WTC11 (cell line): ENCODE results near the gene CAPN15. TPM values are rescaled to one million over a fixed set of nuclear protein-coding genes. Genes with fewer than 3 reads are reported as not detected.

ENCODE experiments used
- ATAC-seq: fragments of 200-7000 bp; cut with Tn5 transposase; 2 replicates; pipeline ENCODE4 v1.10.0; 2021; ENCODE audit warnings: mild to moderate bottlenecking, moderate library complexity
- CTCF ChIA-PET: fragments of 300-600 bp; sonication (Branson Sonifier 250); formaldehyde crosslinking; loops from one replicate; lab custom pipeline; 2021; ENCODE audit warnings: antibody characterized with exemption; lab: Charles Lee
- POLR2A ChIA-PET: fragments of 350-600 bp; sonication (Branson Sonifier 250); formaldehyde crosslinking; loops from one replicate; lab custom pipeline; 2021; ENCODE audit warnings: antibody characterized with exemption; lab: Charles Lee
- DNase-seq: peaks from one replicate; pipeline ENCODE4 v3.0.0; 2021; ENCODE audit warnings: low spot score
- H3K27ac Mint-ChIP-seq: 2 replicates; pipeline ENCODE4 v1.8.0; 2021; ENCODE audit warnings: mixed read lengths
- H3K27me3 Mint-ChIP-seq: 2 replicates; pipeline ENCODE4 v1.8.0; 2021; ENCODE audit warnings: low read depth, mild to moderate bottlenecking, moderate library complexity, mixed read lengths
- H3K36me3 Mint-ChIP-seq: 2 replicates; pipeline ENCODE4 v1.8.0; 2021; ENCODE audit warnings: mixed read lengths
- H3K4me1 Mint-ChIP-seq: 2 replicates; pipeline ENCODE4 v1.8.0; 2022; ENCODE audit warnings: mixed read lengths
- H3K4me3 Mint-ChIP-seq: 2 replicates; pipeline ENCODE4 v1.8.0; 2021; ENCODE audit warnings: mild to moderate bottlenecking, moderate library complexity, mixed read lengths
- H3K9me3 Mint-ChIP-seq: 2 replicates; pipeline ENCODE4 v1.8.0; 2021; ENCODE audit warnings: mixed read lengths
- AR ChIP-seq: fragments of 250-450 bp; sonication (Bioruptor Pico); IDR thresholded peaks from 2 replicates; pipeline ENCODE4 v1.9.0; 2021; ENCODE audit warnings: mild to moderate bottlenecking
- ATF2 ChIP-seq: sonication (generic); formaldehyde crosslinking; IDR thresholded peaks from 2 replicates; pipeline ENCODE4 v1.8.1; 2022; ENCODE audit warnings: low read depth, missing genetic modification reagents, borderline replicate concordance
- GABPB1 ChIP-seq: sonication (generic); formaldehyde crosslinking; IDR thresholded peaks from 2 replicates; pipeline ENCODE4 v1.8.1; 2023; ENCODE audit warnings: mild to moderate bottlenecking, missing genetic modification reagents
- HMGXB4 ChIP-seq: sonication (generic); formaldehyde crosslinking; IDR thresholded peaks from 2 replicates; pipeline ENCODE4 v1.8.1; 2023; ENCODE audit warnings: mild to moderate bottlenecking, moderate library complexity, missing genetic modification reagents
- KAT7 ChIP-seq: sonication (generic); formaldehyde crosslinking; IDR thresholded peaks from 2 replicates; pipeline ENCODE4 v1.8.1; 2023; ENCODE audit warnings: missing genetic modification reagents, mild to moderate bottlenecking, borderline replicate concordance
- MYBL2 ChIP-seq: sonication (generic); formaldehyde crosslinking; IDR thresholded peaks from 2 replicates; pipeline ENCODE4 v1.8.1; 2023; ENCODE audit warnings: mild to moderate bottlenecking, moderate library complexity, missing genetic modification reagents
- NFATC4 ChIP-seq: fragments of 250-450 bp; sonication (Bioruptor Pico); IDR thresholded peaks from 2 replicates; pipeline ENCODE4 v1.9.0; 2021; ENCODE audit warnings: mild to moderate bottlenecking
- NR1H2 ChIP-seq: sonication (generic); formaldehyde crosslinking; IDR thresholded peaks from 2 replicates; pipeline ENCODE4 v1.9.0; 2021; ENCODE audit warnings: mild to moderate bottlenecking, moderate library complexity, missing genetic modification reagents
- NR2C2 ChIP-seq: sonication (generic); formaldehyde crosslinking; IDR thresholded peaks from 2 replicates; pipeline ENCODE4 v1.8.0; 2022; ENCODE audit warnings: mild to moderate bottlenecking, missing genetic modification reagents
- NR3C1 ChIP-seq: sonication (generic); formaldehyde crosslinking; conservative IDR thresholded peaks from 2 replicates; pipeline ENCODE4 v1.8.1; 2023; ENCODE audit warnings: low read depth, mild to moderate bottlenecking, missing genetic modification reagents
- PREB ChIP-seq: sonication (generic); formaldehyde crosslinking; IDR thresholded peaks from 2 replicates; pipeline ENCODE4 v1.8.1; 2022; ENCODE audit warnings: mild to moderate bottlenecking, missing genetic modification reagents, moderate library complexity, borderline replicate concordance
- RORB ChIP-seq: fragments of 250-450 bp; sonication (Bioruptor Pico); IDR thresholded peaks from 2 replicates; pipeline ENCODE4 v1.9.0; 2021; ENCODE audit warnings: mild to moderate bottlenecking
- SMAD4 ChIP-seq: sonication (generic); formaldehyde crosslinking; IDR thresholded peaks from 2 replicates; pipeline ENCODE4 v1.8.0; 2022; ENCODE audit warnings: mild to moderate bottlenecking, missing genetic modification reagents
- TEAD1 ChIP-seq: sonication (generic); formaldehyde crosslinking; IDR thresholded peaks from 2 replicates; pipeline ENCODE4 v1.8.0; 2022; ENCODE audit warnings: mild to moderate bottlenecking, missing genetic modification reagents
- USF1 ChIP-seq: sonication (generic); formaldehyde crosslinking; IDR thresholded peaks from 2 replicates; pipeline ENCODE4 v1.8.0; 2022; ENCODE audit warnings: mild to moderate bottlenecking, missing genetic modification reagents
- ZBTB43 ChIP-seq: sonication (generic); formaldehyde crosslinking; IDR thresholded peaks from 2 replicates; pipeline ENCODE4 v1.8.1; 2023; ENCODE audit warnings: mild to moderate bottlenecking, missing genetic modification reagents
- ZMAT4 ChIP-seq: fragments of 250-450 bp; sonication (Bioruptor Pico); IDR thresholded peaks from 2 replicates; pipeline ENCODE4 v1.9.0; 2021; ENCODE audit warnings: mild to moderate bottlenecking
- total RNA-seq: library from RNA; stranded (reverse); gene quantifications from 3 replicates; pipeline ENCODE4 v1.2.3, GENCODE V29; 2021

Gene CAPN15
- total RNA-seq, 1 experiment from 2014 or later, result 110 TPM

GRCh38 chr16:543301-544164, 16.0 kb downstream of the CAPN15 start:
- no peak for ATAC-seq
- DNase-seq, result no peak
- Mint-ChIP-seq H3K9me3 (no peaks in the 10 kb centered on the region), H3K4me1 (no peaks in the 10 kb centered on the region), H3K27me3 (no peaks in the 10 kb centered on the region), H3K36me3 (no peaks in the 10 kb centered on the region), H3K4me3 (no peak overlapping the region), H3K27ac (no peak overlapping the region)
- no peak for TF ChIP-seq PREB (CRISPR knock-in tag)
- peak; percentile 42; the same call in 1 of the 2 replicates for TF ChIP-seq GABPB1 (CRISPR knock-in tag)
- CTCF ChIA-PET, result interaction anchor here (0.7 to 1.8 kb wide), 7 partner anchors 15 to 132 kb away, joined by 3 to 8 read pairs (median 4); partner anchors contain the start of gene RHBDL1
- POLR2A ChIA-PET, result no interaction called here

- POLR2A ChIA-PET, result no interaction called here
- Mint-ChIP-seq H3K4me3 (no peak overlapping the region), H3K27me3 (no peaks in the 10 kb centered on the region), H3K4me1 (no peaks in the 10 kb centered on the region), H3K27ac (no peak overlapping the region), H3K36me3 (no peaks in the 10 kb centered on the region), H3K9me3 (no peaks in the 10 kb centered on the region)
- DNase-seq (no peak), ATAC-seq (no peak)
- CTCF ChIA-PET, result interaction anchor here (1.7 kb wide), 1 partner anchor 56 kb away, joined by 6 read pairs; no protein-coding TSS in a partner anchor
- TF ChIP-seq ZBTB43 (no peak), NR1H2 (CRISPR knock-in tag) (no peak), HMGXB4 (no peak), RORB (CRISPR knock-in tag) (no peak), NFATC4 (CRISPR knock-in tag) (no peak), NR3C1 (CRISPR knock-in tag) (no peak), MYBL2 (no peak), ATF2 (CRISPR knock-in tag) (no peak), KAT7 (no peak), TEAD1 (CRISPR knock-in tag) (no peak), USF1 (CRISPR knock-in tag) (no peak), NR2C2 (CRISPR knock-in tag) (no peak), AR (CRISPR knock-in tag) (no peak), SMAD4 (CRISPR knock-in tag) (no peak), ZMAT4 (CRISPR knock-in tag) (no peak)
Observed at GRCh38 chr16:544517-544916, 17.0 kb downstream of the CAPN15 start.
